SH-SY5Y (cell line): Measurements from ENCODE around the gene LRMDA.

Source experiments
- GATA2 ChIP-seq: IDR thresholded peaks from 2 replicates; pipeline ENCODE4 v1.6.1; 2011; ENCODE audit warnings: mild to moderate bottlenecking, low read depth, low read length
- GATA3 ChIP-seq: IDR thresholded peaks from 2 replicates; pipeline ENCODE4 v1.6.1; 2011; ENCODE audit warnings: low read depth, mild to moderate bottlenecking, low read length, moderate library complexity

DNA sequence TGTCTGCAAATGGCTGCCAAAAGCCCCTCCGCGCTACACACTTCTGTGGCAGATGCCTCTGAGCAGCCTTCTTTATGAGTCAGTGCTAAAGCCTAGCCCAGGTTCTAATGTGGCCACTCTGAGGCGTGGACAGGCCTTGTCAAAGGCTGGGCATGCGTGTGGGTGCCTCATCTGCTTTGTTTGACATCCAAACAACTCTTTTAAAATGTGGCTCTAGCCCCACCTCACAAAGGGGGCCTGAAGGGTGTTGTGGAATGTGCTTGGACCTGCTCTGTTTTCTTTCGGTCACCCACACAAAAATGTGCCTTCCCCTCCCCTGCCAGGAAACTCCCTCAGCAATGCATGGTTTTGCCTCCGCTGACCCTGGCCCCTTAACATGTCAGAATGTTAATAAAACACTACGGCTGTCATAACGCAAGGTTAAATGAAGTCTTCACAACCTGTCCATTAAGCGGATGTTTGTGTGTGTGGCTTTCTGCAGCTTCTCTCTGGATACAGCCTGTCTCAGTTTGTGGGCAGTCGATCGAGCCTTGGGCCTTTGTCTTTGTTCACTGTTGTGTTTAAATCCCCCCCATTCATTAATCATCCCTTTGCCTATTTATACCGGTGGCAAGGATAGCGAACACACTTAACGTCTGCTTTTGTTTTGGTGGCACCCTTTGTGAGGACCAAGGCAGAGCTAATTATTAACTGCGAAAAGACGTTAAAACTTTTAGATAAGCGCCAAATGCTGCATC is 718.9 kb downstream of the LRMDA start:
- TF ChIP-seq GATA3 (no peak), GATA2 (no peak)
